Measurements from ENCODE around the gene KRT77. TPM values are rescaled to one million over a fixed set of nuclear protein-coding genes. Genes with fewer than 3 reads are reported as not detected.

Gene KRT77
- total RNA-seq, 1 experiment from 2014 or later: not detected

- TF ChIP-seq ZNF281 (CRISPR knock-in tag; IDR thresholded peaks at IDR 0.05) (no peak), NFATC4 (CRISPR knock-in tag; IDR thresholded peaks at IDR 0.05) (no peak), ZNF138 (CRISPR knock-in tag; conservative IDR thresholded peaks at IDR 0.05) (no peak), MYBL2 (CRISPR knock-in tag; IDR thresholded peaks at IDR 0.05) (no peak), IRF1 (CRISPR knock-in tag; IDR thresholded peaks at IDR 0.05) (no peak), OVOL2 (CRISPR knock-in tag; IDR thresholded peaks at IDR 0.05; ENCODE audit: borderline replicate concordance) (no peak), KAT7 (CRISPR knock-in tag; IDR thresholded peaks at IDR 0.05; ENCODE audit: borderline replicate concordance) (no peak), E2F4 (CRISPR knock-in tag; IDR thresholded peaks at IDR 0.05; ENCODE audit: borderline replicate concordance, low read depth) (no peak)
Measured at GRCh38 chr12:52682938-52683574, 20.3 kb downstream of the KRT77 start (continued).

GRCh38 chr12:52682381-52682660 is 21.0 kb downstream of the KRT77 start:
- no peak for TF ChIP-seq USF1 (CRISPR knock-in tag; IDR thresholded peaks at IDR 0.05)
- TF ChIP-seq ZNF423 (CRISPR knock-in tag; IDR thresholded peaks at IDR 0.05): no peak
- no peak for TF ChIP-seq NR3C1 (CRISPR knock-in tag; conservative IDR thresholded peaks at IDR 0.05; ENCODE audit: low read depth)
- no peak for TF ChIP-seq ZNF396 (CRISPR knock-in tag; IDR thresholded peaks at IDR 0.05; ENCODE audit: borderline replicate concordance)
- TF ChIP-seq TP53 (CRISPR knock-in tag; IDR thresholded peaks at IDR 0.05): no peak
- TF ChIP-seq ZBTB21 (CRISPR knock-in tag; IDR thresholded peaks at IDR 0.05; ENCODE audit: borderline replicate concordance): no peak
- TF ChIP-seq MYBL2 (CRISPR knock-in tag; IDR thresholded peaks at IDR 0.05): no peak
- no peak for TF ChIP-seq ZNF425 (CRISPR knock-in tag; conservative IDR thresholded peaks at IDR 0.05)
- no peak for TF ChIP-seq PRDM15 (CRISPR knock-in tag; IDR thresholded peaks at IDR 0.05)
- H3K27ac Mint-ChIP-seq: no peak overlapping the region
- peaks cover 15% of the 10 kb centered on the region; the same call in 1 of the 2 replicates for H3K27me3 Mint-ChIP-seq (ENCODE audit: low read depth)
- ChIA-PET CTCF (interaction anchor here (1.7 kb wide), 1 partner anchor 188 kb away, joined by 7 read pairs; no protein-coding TSS in a partner anchor), POLR2A (no interaction called here)
- H3K4me3 Mint-ChIP-seq: no peak overlapping the region
- no peaks in the 10 kb centered on the region for H3K36me3 Mint-ChIP-seq
- H3K9me3 Mint-ChIP-seq: no peaks in the 10 kb centered on the region
- DNase-seq (ENCODE audit: low spot score): no peak
- no peak for ATAC-seq
- H3K4me1 Mint-ChIP-seq: peaks cover 4% of the 10 kb centered on the region; the same call in 1 of the 2 replicates

Measured in WTC11 (cell line).